Bronchial epithelial cell (primary cell): ENCODE measurements around the gene RFX8. TPM values are rescaled to one million over a fixed set of nuclear protein-coding genes. Genes with fewer than 3 reads are reported as not detected.

Source experiments
- DNase-seq: peaks from one replicate; pipeline ENCODE4 v3.0.0-alpha.2; 2010; ENCODE audit warnings: low read depth
- FAIRE-seq: peaks from 2 replicates; lab custom pipeline; 2011; peaks lifted over from hg19 to GRCh38; lab: Jason Lieb, UNC
- H3K27me3 ChIP-seq: 2 replicates; pipeline ENCODE4 v1.5.1; 2011; ENCODE audit warnings: low read length; ENCODE audit not compliant: control insufficient read depth, insufficient read depth
- H3K36me3 ChIP-seq: 2 replicates; pipeline ENCODE4 v1.5.1; 2011; ENCODE audit warnings: low read length; ENCODE audit not compliant: control insufficient read depth, insufficient read depth
- H3K4me3 ChIP-seq: 2 replicates; pipeline ENCODE4 v1.5.1; 2011; ENCODE audit warnings: mild to moderate bottlenecking, low read depth, low read length, control low read depth
- CTCF ChIP-seq: IDR thresholded peaks from 2 replicates; pipeline ENCODE4 v1.5.1; 2011; ENCODE audit warnings: mild to moderate bottlenecking, moderate library complexity, low read length, control low read depth, inconsistent platforms; ENCODE audit not compliant: insufficient read depth, severe bottlenecking
- total RNA-seq: library from RNA; depleted of rRNA; stranded (reverse); fragments of >200 nt; gene quantifications from 2 replicates; pipeline ENCODE4 v1.2.1, GENCODE V29; 2014

The RFX8 gene
- total RNA-seq, 1 donor from 2014 or later: not detected

GRCh38 chr2:101429453-101429852 is 45.5 kb downstream of the RFX8 start:
- no peaks in the 10 kb centered on the region for H3K36me3 ChIP-seq
- H3K4me3 ChIP-seq: no peak overlapping the region
- no peak for TF ChIP-seq CTCF
- no peak for FAIRE-seq
- DNase-seq: no peak
- no peaks in the 10 kb centered on the region for H3K27me3 ChIP-seq

DNA sequence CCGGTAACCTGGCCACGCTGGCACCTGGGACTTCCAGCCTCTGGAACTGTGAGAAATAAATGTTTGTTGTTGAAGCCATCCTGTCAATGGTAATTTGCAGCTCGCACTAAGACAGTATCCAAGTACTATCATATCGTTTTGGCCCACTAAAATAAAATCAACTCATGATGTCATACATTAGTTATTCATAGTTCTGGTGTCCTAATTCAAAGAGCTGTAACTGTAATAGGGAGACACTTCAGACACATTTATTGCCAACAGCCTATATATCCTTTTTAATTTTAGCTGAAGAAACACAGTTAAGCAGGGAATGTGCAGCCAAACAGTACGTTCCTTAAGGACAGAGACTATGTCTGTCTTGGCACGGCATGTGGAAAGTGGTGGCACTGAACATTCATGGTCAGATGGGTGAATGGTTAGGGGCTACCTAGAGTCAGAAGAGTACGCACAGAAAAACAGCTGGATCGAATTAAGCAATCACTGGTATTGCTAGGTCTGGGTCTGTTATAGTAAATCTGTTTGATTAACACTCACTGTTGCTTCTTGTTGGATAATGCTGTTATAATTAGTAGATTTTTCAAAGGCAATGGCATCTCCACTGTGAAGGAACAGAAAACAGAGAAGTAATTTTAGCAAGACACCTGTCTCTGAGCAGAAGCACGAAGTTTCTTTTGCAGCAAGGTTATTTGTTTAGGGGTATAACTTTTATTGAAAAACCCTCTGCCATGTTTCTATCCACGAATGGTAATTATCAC is 46.3 kb downstream of the RFX8 start:
- H3K27me3 ChIP-seq: no peaks in the 10 kb centered on the region
- no peak for TF ChIP-seq CTCF
- H3K36me3 ChIP-seq: no peaks in the 10 kb centered on the region
- FAIRE-seq: no peak
- no peak overlapping the region for H3K4me3 ChIP-seq
- DNase-seq: no peak

DNA sequence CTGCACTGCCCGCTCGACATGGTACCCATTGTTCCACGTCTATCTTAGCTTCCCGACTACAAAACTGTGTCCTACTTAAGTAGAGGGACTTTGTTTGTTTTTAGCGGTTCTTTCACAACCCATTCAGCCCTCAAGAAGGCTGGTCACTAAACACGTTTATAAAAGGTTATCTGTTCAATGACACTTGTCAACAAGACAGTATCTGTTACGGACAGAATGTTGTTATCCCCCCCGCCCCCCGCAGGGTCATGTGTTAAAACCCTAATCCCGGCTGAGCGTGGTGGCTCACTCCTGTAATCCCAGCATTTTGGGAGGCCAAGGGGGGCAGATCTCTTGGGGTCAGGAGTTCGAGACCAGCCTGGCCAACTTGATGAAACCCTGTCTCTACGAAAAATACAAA is 47.2 kb downstream of the RFX8 start:
- H3K27me3 ChIP-seq: no peaks in the 10 kb centered on the region
- DNase-seq: no peak
- no peaks in the 10 kb centered on the region for H3K36me3 ChIP-seq
- TF ChIP-seq CTCF: no peak
- no peak for FAIRE-seq
- H3K4me3 ChIP-seq: no peak overlapping the region

GRCh38 chr2:101427240-101427639 is 47.7 kb downstream of the RFX8 start:
- Histone ChIP-seq H3K27me3 (no peaks in the 10 kb centered on the region), H3K36me3 (no peaks in the 10 kb centered on the region), H3K4me3 (no peak overlapping the region)
- no peak for TF ChIP-seq CTCF
- DNase-seq (no peak), FAIRE-seq (no peak)

DNA sequence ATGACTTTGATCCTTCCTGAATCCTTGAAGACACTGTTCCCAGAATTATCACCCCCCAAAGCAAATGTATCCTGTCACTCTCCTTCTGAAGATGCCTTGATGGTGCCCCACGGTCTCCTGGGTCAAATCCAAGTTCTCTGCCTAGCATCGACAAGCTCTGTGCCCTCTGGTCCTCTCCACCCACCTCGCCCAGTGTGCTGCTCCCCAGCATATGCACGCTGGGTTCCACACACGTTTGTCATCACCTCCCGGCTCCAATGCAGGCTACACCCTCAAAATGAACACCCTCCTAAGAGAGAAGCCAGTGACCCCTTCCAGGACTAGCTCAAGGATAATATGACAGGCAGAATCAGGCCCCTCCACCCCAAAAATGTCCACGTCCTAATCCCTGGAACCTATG is 48.1 kb downstream of the RFX8 start:
- DNase-seq (no peak), FAIRE-seq (no peak)
- TF ChIP-seq CTCF: no peak
- no peaks in the 10 kb centered on the region for H3K27me3 ChIP-seq
- H3K36me3 ChIP-seq: no peaks in the 10 kb centered on the region
- H3K4me3 ChIP-seq: no peak overlapping the region

GRCh38 chr2:101420623-101421022 is 54.3 kb downstream of the RFX8 start:
- H3K4me3 ChIP-seq: no peak overlapping the region
- FAIRE-seq (no peak), DNase-seq (no peak)
- no peaks in the 10 kb centered on the region for H3K27me3 ChIP-seq
- no peaks in the 10 kb centered on the region for H3K36me3 ChIP-seq
- TF ChIP-seq CTCF: no peak
